Fibroblast of lung (primary cell): ENCODE measurements around the gene IFNL1.

ENCODE experiments used
- EZH2 ChIP-seq: IDR thresholded peaks from 2 replicates; pipeline ENCODE4 v1.5.1; 2012; ENCODE audit warnings: low read length, control low read depth, mild to moderate bottlenecking; ENCODE audit errors: missing control alignments
- TF ChIP-seq, protein P1 (sequence below), 2 donors: IDR thresholded peaks in 1 of 2; conservative IDR thresholded peaks in 1 of 2; 1 replicate in 1 of 2; 2 replicates in 1 of 2; pipeline ENCODE4 v1.5.1; 2011 to 2012; ENCODE audit warnings: low read length in 2 of 2, control low read depth in 1 of 2, inconsistent platforms in 1 of 2, low read depth in 1 of 2, mild to moderate bottlenecking in 1 of 2

DNA sequence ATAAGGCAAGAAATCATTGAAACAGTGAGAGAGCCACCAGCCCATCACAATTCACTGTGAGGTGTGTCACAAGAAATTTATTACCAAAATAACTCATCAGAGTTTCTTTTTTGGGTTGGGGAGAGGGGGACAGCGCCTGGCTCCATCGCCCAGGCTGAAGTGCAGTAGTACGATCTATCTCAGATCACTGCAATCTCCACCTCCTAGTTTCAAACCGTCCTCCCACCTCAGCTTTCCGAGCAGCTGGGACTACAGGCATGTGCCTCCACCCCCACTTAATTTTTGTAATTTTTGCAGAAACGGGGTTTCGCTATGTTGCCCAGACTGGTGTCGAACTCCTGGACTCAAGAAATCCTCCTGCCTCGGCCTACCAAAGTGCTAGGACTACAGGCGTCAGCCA is 3.6 kb downstream of the IFNL1 start:
- TF ChIP-seq, protein P1, sequence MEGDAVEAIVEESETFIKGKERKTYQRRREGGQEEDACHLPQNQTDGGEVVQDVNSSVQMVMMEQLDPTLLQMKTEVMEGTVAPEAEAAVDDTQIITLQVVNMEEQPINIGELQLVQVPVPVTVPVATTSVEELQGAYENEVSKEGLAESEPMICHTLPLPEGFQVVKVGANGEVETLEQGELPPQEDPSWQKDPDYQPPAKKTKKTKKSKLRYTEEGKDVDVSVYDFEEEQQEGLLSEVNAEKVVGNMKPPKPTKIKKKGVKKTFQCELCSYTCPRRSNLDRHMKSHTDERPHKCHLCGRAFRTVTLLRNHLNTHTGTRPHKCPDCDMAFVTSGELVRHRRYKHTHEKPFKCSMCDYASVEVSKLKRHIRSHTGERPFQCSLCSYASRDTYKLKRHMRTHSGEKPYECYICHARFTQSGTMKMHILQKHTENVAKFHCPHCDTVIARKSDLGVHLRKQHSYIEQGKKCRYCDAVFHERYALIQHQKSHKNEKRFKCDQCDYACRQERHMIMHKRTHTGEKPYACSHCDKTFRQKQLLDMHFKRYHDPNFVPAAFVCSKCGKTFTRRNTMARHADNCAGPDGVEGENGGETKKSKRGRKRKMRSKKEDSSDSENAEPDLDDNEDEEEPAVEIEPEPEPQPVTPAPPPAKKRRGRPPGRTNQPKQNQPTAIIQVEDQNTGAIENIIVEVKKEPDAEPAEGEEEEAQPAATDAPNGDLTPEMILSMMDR (conservative IDR thresholded peaks at IDR 0.05 in 1 of 2, IDR thresholded peaks at IDR 0.05 in 1 of 2; ENCODE audit: low read depth in 1 of 2, low read length in 2 of 2): no peak
- TF ChIP-seq EZH2: no peak
